HCT116 (cell line): ENCODE measurements around the gene DNM2. TPM values are rescaled to one million over a fixed set of nuclear protein-coding genes. Genes with fewer than 3 reads are reported as not detected.

Experiments
- ATAC-seq: fragments of 200-7000 bp; cut with Tn5 transposase; 2 replicates; pipeline ENCODE4 v1.9.1; 2020; ENCODE audit warnings: mild to moderate bottlenecking, moderate library complexity
- BruUV-seq: library from RNA; stranded (reverse); fragments of 400-500 nt; replicated peaks from 2 replicates; lab custom pipeline; 2021; lab: Mats Ljungman, UMichigan
- CTCF ChIA-PET: fragments of 300-600 bp; sonication (Branson Sonifier 250); formaldehyde crosslinking; loops from one replicate; lab custom pipeline; 2021; ENCODE audit warnings: antibody characterized with exemption; lab: Charles Lee
- POLR2A ChIA-PET: fragments of 300-600, 350-600 bp; sonication (Branson Sonifier 250); formaldehyde crosslinking; loops from one replicate; lab custom pipeline; 2021; ENCODE audit warnings: antibody characterized with exemption; lab: Charles Lee
- RAD21 ChIA-PET, 2 experiments: fragments of 300-600 bp; sonication (Branson Sonifier 250); formaldehyde crosslinking; loops; one replicate each; lab custom pipeline; 2023; ENCODE audit warnings: low total read pairs in 2 of 2; ENCODE audit not compliant: uncharacterized antibody in 2 of 2, unreplicated experiment in 2 of 2, low non-redundant PET in 1 of 2; lab: Charles Lee
- DNase-seq: peaks from one replicate; pipeline ENCODE4 v3.0.0-alpha.2; 2010; ENCODE audit warnings: low read depth, low spot score
- H2AFZ ChIP-seq: fragments of 200-600 bp; shearing (Covaris generic), sonication (generic); 2 replicates; pipeline ENCODE4 v1.6.1; 2017; ENCODE audit warnings: low read depth, mixed run types, mixed read lengths, antibody characterized with exemption, low read length; ENCODE audit not compliant: poor library complexity, severe bottlenecking
- H3K27ac ChIP-seq: 2 replicates; pipeline ENCODE4 v1.5.1; 2012; ENCODE audit warnings: low read depth, low read length
- H3K27me3 ChIP-seq: fragments of 200-600 bp; sonication (generic); 2 replicates; pipeline ENCODE4 v1.6.1; 2016; ENCODE audit warnings: mixed run types, low read length, mixed read lengths; ENCODE audit not compliant: insufficient read depth
- H3K36me3 ChIP-seq, 2 experiments: fragments of 200-500 bp in 1 of 2; fragments of 200-600 bp in 1 of 2; sonication (Bioruptor generic) in 1 of 2; sonication (generic) in 1 of 2; 2 replicates each; pipeline versions ENCODE4 v1.5.1 to v1.6.1; 2014 to 2016; ENCODE audit warnings: low read length in 2 of 2, inconsistent platforms in 1 of 2, mixed read lengths in 1 of 2, mixed run types in 1 of 2; ENCODE audit not compliant: insufficient read depth in 2 of 2, control insufficient read depth in 1 of 2
- H3K4me1 ChIP-seq, 2 experiments: fragments of 200-600 bp in 1 of 2; sonication (generic) in 1 of 2; 2 replicates each; pipeline versions ENCODE4 v1.5.1 to v1.6.1; 2012 to 2017; ENCODE audit warnings: low read length in 2 of 2, inconsistent platforms in 1 of 2, mild to moderate bottlenecking in 1 of 2, mixed read lengths in 1 of 2, mixed run types in 1 of 2, moderate library complexity in 1 of 2; ENCODE audit not compliant: insufficient read depth in 2 of 2, control insufficient read depth in 1 of 2
- H3K4me2 ChIP-seq: fragments of 200-600 bp; sonication (generic); 2 replicates; pipeline ENCODE4 v1.6.1; 2017; ENCODE audit warnings: mixed run types, low read length, mixed read lengths
- H3K4me3 ChIP-seq, 2 experiments: fragments of 200-600 bp in 1 of 2; sonication (generic) in 1 of 2; replicated peaks in 1 of 2; 2 replicates each; pipeline ENCODE4 v1.5.1; 2011 to 2016; ENCODE audit warnings: low read length in 2 of 2, control low read depth in 1 of 2, low read depth in 1 of 2, mild to moderate bottlenecking in 1 of 2, mixed read lengths in 1 of 2, mixed run types in 1 of 2
- H3K79me2 ChIP-seq: fragments of 200-600 bp; sonication (generic); 2 replicates; pipeline ENCODE4 v1.6.1; 2017; ENCODE audit warnings: mild to moderate bottlenecking, mixed run types, low read length, moderate library complexity, mixed read lengths; ENCODE audit not compliant: insufficient read depth
- H3K9ac ChIP-seq: fragments of 200-600 bp; sonication (generic); 2 replicates; pipeline ENCODE4 v1.6.1; 2016; ENCODE audit warnings: low read length, mixed read lengths
- H3K9me2 ChIP-seq: fragments of 200-600 bp; sonication (generic), shearing (Covaris generic); 2 replicates; pipeline ENCODE4 v1.6.1; 2017; ENCODE audit warnings: mixed run types, mild to moderate bottlenecking, moderate library complexity; ENCODE audit not compliant: insufficient read depth
- H3K9me3 ChIP-seq, 2 experiments: fragments of 200-500 bp in 1 of 2; fragments of 200-600 bp in 1 of 2; sonication (Bioruptor generic) in 1 of 2; sonication (generic) in 1 of 2; 2 replicates each; pipeline ENCODE4 v1.6.1; 2014 to 2017; ENCODE audit warnings: low read length in 2 of 2, mixed read lengths in 2 of 2, inconsistent platforms in 1 of 2, low read depth in 1 of 2, mild to moderate bottlenecking in 1 of 2, mixed run types in 1 of 2, moderate library complexity in 1 of 2; ENCODE audit not compliant: control insufficient read depth in 1 of 2, insufficient read depth in 1 of 2
- H4K20me1 ChIP-seq: fragments of 200-600 bp; sonication (generic), shearing (Covaris generic); 2 replicates; pipeline ENCODE4 v1.6.1; 2017; ENCODE audit warnings: mixed run types, mild to moderate bottlenecking, moderate library complexity; ENCODE audit not compliant: insufficient read depth
- CEBPB ChIP-seq: IDR thresholded peaks from 2 replicates; pipeline ENCODE4 v1.6.1; 2012; ENCODE audit warnings: low read depth
- CTCF ChIP-seq, 3 experiments: fragments of 200-600 bp in 1 of 3; sonication (generic) in 1 of 3; IDR thresholded peaks in 2 of 3; conservative IDR thresholded peaks in 1 of 3; 2 replicates each; pipeline ENCODE4 v1.5.1; 2012 to 2017; ENCODE audit warnings: low read depth in 2 of 3, low read length in 2 of 3, antibody characterized with exemption in 1 of 3, borderline replicate concordance in 1 of 3, control low read depth in 1 of 3, mild to moderate bottlenecking in 1 of 3, mixed read lengths in 1 of 3, mixed run types in 1 of 3, moderate library complexity in 1 of 3; ENCODE audit not compliant: insufficient read depth in 1 of 3
- EGR1 ChIP-seq: IDR thresholded peaks from 2 replicates; pipeline ENCODE4 v1.6.1; 2012; ENCODE audit warnings: low read depth
- ELF1 ChIP-seq: IDR thresholded peaks from 2 replicates; pipeline ENCODE4 v1.6.1; 2012; ENCODE audit warnings: low read depth, borderline replicate concordance
- JUND ChIP-seq: IDR thresholded peaks from 2 replicates; pipeline ENCODE4 v1.6.1; 2012
- MAX ChIP-seq: IDR thresholded peaks from 2 replicates; pipeline ENCODE4 v1.6.1; 2012
- POLR2AphosphoS5 ChIP-seq: IDR thresholded peaks from 2 replicates; pipeline ENCODE4 v1.6.1; 2011; ENCODE audit warnings: mild to moderate bottlenecking, low read depth, low read length, moderate library complexity
- SIN3A ChIP-seq: IDR thresholded peaks from 2 replicates; pipeline ENCODE4 v1.6.1; 2012; ENCODE audit warnings: low read depth
- SP1 ChIP-seq: IDR thresholded peaks from 2 replicates; pipeline ENCODE4 v1.6.1; 2012; ENCODE audit warnings: low read depth
- TCF7L2 ChIP-seq: IDR thresholded peaks from 2 replicates; pipeline ENCODE4 v1.7.0; 2011; ENCODE audit warnings: borderline replicate concordance, inconsistent platforms; ENCODE audit not compliant: insufficient read depth, insufficient read length; ENCODE audit errors: extremely low read depth
- YY1 ChIP-seq: IDR thresholded peaks from 2 replicates; pipeline ENCODE4 v1.6.1; 2011; ENCODE audit warnings: low read length, low read depth, moderate library complexity, mild to moderate bottlenecking; ENCODE audit not compliant: insufficient replicate concordance; ENCODE audit errors: extremely low read depth
- ZBTB33 ChIP-seq: IDR thresholded peaks from 2 replicates; pipeline ENCODE4 v1.6.1; 2011; ENCODE audit warnings: mild to moderate bottlenecking, low read length, moderate library complexity; ENCODE audit not compliant: insufficient replicate concordance; ENCODE audit errors: extremely low read depth
- ZFX ChIP-seq: fragments of 450-650 bp; IDR thresholded peaks from 2 replicates; pipeline ENCODE4 v1.6.1; 2017
- intact Hi-C: fragments of 100-400 bp; cut with micrococcal nuclease; formaldehyde crosslinking; loops from 2 replicates; pipeline ENCODE4 v1.10.0; 2022
- total RNA-seq: library from RNA; stranded (reverse); gene quantifications from one replicate; pipeline ENCODE4 v1.2.1, GENCODE V29; 2021; ENCODE audit not compliant: unreplicated experiment

Gene DNM2
- total RNA-seq, 1 experiment from 2014 or later = 183 TPM

- DNase-seq = no peak
- peak overlapping the region; percentile 45 to 62 for H3K4me3 ChIP-seq
- ChIA-PET RAD21 (interaction anchor here in 1 of 2 experiments (1.0 kb wide), 1 partner anchor 153 kb away, joined by 3 read pairs; the partner anchor contains the start of gene DNM2), CTCF (interaction anchor here (0.5 to 2.5 kb wide), 12 partner anchors 9 to 153 kb away, joined by 3 to 25 read pairs (median 6); partner anchors contain the start of genes DNM2 and TMED1), POLR2A (no interaction called here)
- no peaks in the 10 kb centered on the region for H3K36me3 ChIP-seq
- H3K79me2 ChIP-seq = peaks cover 38% of the 10 kb centered on the region
- ATAC-seq = peak; percentile 3
- intact Hi-C loops = no loop called here
- peak overlapping the region; percentile 32 for H2AFZ ChIP-seq
- peak; percentile 43; the same call in 1 of the 2 replicates for TF ChIP-seq POLR2AphosphoS5
- no peak for TF ChIP-seq SIN3A
- no peak for TF ChIP-seq JUND
- peak; percentile 98 for TF ChIP-seq EGR1
- no peaks in the 10 kb centered on the region for H3K9me2 ChIP-seq
- H3K27ac ChIP-seq = peak overlapping the region; percentile 89
- H3K27me3 ChIP-seq = no peaks in the 10 kb centered on the region
- peaks cover 27 to 35% of the 10 kb centered on the region in 2 experiments for H3K4me1 ChIP-seq
- H3K9me3 ChIP-seq = no peaks in the 10 kb centered on the region
- H3K4me2 ChIP-seq = peak overlapping the region; percentile 96
- H3K9ac ChIP-seq = peak overlapping the region; percentile 70
- BruUV-seq = TSS peak; percentile 89
- no peaks in the 10 kb centered on the region for H4K20me1 ChIP-seq
Observed at GRCh38 chr19:10870501-10870954, 152.6 kb downstream of the DNM2 start.

- H3K9me2 ChIP-seq = no peaks in the 10 kb centered on the region
- intact Hi-C loops = no loop called here
- peak within 1 kb of the TSS; percentile 97 for H3K9ac ChIP-seq
- peaks cover 44% of the 10 kb centered on the region for H3K79me2 ChIP-seq
- peak within 1 kb of the TSS; percentile 32 for H2AFZ ChIP-seq
- H3K4me2 ChIP-seq = peak within 1 kb of the TSS; percentile 96
- no TSS peak for BruUV-seq
- peak; percentile 89 for DNase-seq
- RAD21 ChIA-PET = interaction anchor here in 1 of 2 experiments (1.0 kb wide), 1 partner anchor 154 kb away, joined by 3 read pairs; the partner anchor contains the start of gene DNM2
- POLR2A ChIA-PET = no interaction called here
- H4K20me1 ChIP-seq = no peaks in the 10 kb centered on the region
- H3K4me1 ChIP-seq = peaks cover 27 to 35% of the 10 kb centered on the region in 2 experiments
- H3K4me3 ChIP-seq = peak within 1 kb of the TSS; percentile 77 to 86
- peak; percentile 89 for ATAC-seq
- H3K36me3 ChIP-seq = no peaks in the 10 kb centered on the region
- CTCF ChIA-PET = interaction anchor here (0.5 to 2.5 kb wide), 11 partner anchors 9 to 154 kb away, joined by 3 to 25 read pairs (median 7); partner anchors contain the start of genes DNM2 and TMED1
- peak within 1 kb of the TSS; percentile 89 for H3K27ac ChIP-seq
- H3K9me3 ChIP-seq = no peaks in the 10 kb centered on the region
- no peaks in the 10 kb centered on the region for H3K27me3 ChIP-seq
- peak; percentile 42 for TF ChIP-seq TCF7L2
- no peak for TF ChIP-seq CEBPB
- peak in 2 of 3 experiments; percentile 65 to 69; a peak in 5 of 6 replicates for TF ChIP-seq CTCF (IDR thresholded peaks at IDR 0.05 in 2 of 3, conservative IDR thresholded peaks at IDR 0.05 in 1 of 3; ENCODE audit: borderline replicate concordance in 1 of 3, insufficient read depth in 1 of 3, low read depth in 2 of 3, low read length in 2 of 3)
- TF ChIP-seq YY1 = peak; percentile 59
- TF ChIP-seq MAX = peak; percentile 27; the same call in 1 of the 2 replicates
- TF ChIP-seq SP1 = peak; percentile 65
- TF ChIP-seq ELF1 = no peak
- peak; percentile 56 for TF ChIP-seq ZBTB33
- TF ChIP-seq ZFX = no peak
- TF ChIP-seq EGR1 = peak; percentile 51
Observed at GRCh38 chr19:10870955-10871603, 153.2 kb downstream of the DNM2 start, which contains the start of gene CARM1. Gene CARM1 (plus strand): TSS chr19:10871553. CDS start chr19:10871703, 150 bp downstream.
